ENCODE results near the gene AGAP1. TPM values are rescaled to one million over a fixed set of nuclear protein-coding genes. Genes with fewer than 3 reads are reported as not detected.

Gene AGAP1
- total RNA-seq, 1 experiment from 2014 or later: 56.4 TPM

- H3K27ac Mint-ChIP-seq (ENCODE audit: unreplicated experiment): no peak overlapping the region
- H3K27me3 Mint-ChIP-seq (ENCODE audit: unreplicated experiment): no peaks in the 10 kb centered on the region
- H3K36me3 Mint-ChIP-seq (ENCODE audit: insufficient read depth, unreplicated experiment): no peaks in the 10 kb centered on the region
- no peaks in the 10 kb centered on the region for H3K9me3 Mint-ChIP-seq (ENCODE audit: low read depth, unreplicated experiment)
- CTCF ChIA-PET: no interaction called here
- no peak for DNase-seq
- no peaks in the 10 kb centered on the region for H3K4me1 Mint-ChIP-seq (ENCODE audit: low read depth, unreplicated experiment)
- no peak overlapping the region for H3K4me3 Mint-ChIP-seq (ENCODE audit: low read depth, unreplicated experiment)
- intact Hi-C loops (cut with micrococcal nuclease; ENCODE audit: unreplicated experiment): no loop called here
- no TSS peak for BruUV-seq (replicated peaks)
- TF ChIP-seq, protein P1, sequence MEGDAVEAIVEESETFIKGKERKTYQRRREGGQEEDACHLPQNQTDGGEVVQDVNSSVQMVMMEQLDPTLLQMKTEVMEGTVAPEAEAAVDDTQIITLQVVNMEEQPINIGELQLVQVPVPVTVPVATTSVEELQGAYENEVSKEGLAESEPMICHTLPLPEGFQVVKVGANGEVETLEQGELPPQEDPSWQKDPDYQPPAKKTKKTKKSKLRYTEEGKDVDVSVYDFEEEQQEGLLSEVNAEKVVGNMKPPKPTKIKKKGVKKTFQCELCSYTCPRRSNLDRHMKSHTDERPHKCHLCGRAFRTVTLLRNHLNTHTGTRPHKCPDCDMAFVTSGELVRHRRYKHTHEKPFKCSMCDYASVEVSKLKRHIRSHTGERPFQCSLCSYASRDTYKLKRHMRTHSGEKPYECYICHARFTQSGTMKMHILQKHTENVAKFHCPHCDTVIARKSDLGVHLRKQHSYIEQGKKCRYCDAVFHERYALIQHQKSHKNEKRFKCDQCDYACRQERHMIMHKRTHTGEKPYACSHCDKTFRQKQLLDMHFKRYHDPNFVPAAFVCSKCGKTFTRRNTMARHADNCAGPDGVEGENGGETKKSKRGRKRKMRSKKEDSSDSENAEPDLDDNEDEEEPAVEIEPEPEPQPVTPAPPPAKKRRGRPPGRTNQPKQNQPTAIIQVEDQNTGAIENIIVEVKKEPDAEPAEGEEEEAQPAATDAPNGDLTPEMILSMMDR (IDR thresholded peaks at IDR 0.05; ENCODE audit: unreplicated experiment): no peak
Observed at GRCh38 chr2:235864302-235864701, 370.5 kb downstream of the AGAP1 start.

DNA sequence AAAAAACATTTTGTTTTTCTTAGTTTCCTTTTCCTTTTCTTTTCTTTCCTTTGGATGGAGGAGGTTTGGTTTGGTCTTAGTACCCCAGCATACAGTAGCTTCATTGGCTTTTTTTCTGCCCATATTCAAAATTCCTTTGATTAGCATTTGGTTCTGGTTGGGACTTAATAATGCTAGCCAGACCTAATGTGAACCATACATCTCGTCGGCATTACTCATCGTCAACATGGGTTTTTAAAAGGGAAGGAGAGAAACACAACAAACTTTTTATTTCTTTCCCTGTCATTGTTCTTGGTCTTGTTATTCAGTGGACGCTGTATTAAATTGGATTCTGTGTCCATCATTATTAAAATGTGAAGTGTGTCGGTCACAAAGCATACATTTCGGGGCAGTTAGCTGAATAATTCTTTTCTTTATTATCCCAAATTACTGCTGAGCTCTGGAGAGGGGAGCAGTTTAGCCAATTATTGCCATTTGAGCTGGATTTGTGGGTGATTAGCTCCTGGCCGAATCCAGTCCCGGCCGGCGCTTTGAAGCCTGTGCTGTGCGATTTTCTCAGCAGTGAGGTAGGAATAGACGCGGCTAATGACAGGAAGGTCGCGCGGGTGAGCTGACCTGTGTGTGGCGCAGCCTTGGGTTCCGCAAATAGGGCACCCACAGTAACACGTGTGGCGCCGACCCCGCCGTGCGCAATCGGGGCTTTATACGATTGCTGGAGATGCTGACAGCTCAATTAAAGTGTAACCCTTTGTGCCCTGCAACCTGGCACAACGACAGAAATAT is 371.1 kb downstream of the AGAP1 start:
- CTCF ChIA-PET: no interaction called here
- DNase-seq: no peak
- no peaks in the 10 kb centered on the region for H3K4me1 Mint-ChIP-seq (ENCODE audit: low read depth, unreplicated experiment)
- no TSS peak for BruUV-seq (replicated peaks)
- intact Hi-C loops (cut with micrococcal nuclease; ENCODE audit: unreplicated experiment): no loop called here
- TF ChIP-seq, protein P1 (IDR thresholded peaks at IDR 0.05; ENCODE audit: unreplicated experiment): no peak
- H3K9me3 Mint-ChIP-seq (ENCODE audit: low read depth, unreplicated experiment): no peaks in the 10 kb centered on the region
- H3K27me3 Mint-ChIP-seq (ENCODE audit: unreplicated experiment): no peaks in the 10 kb centered on the region
- no peak overlapping the region for H3K27ac Mint-ChIP-seq (ENCODE audit: unreplicated experiment)
- no peaks in the 10 kb centered on the region for H3K36me3 Mint-ChIP-seq (ENCODE audit: insufficient read depth, unreplicated experiment)
- H3K4me3 Mint-ChIP-seq (ENCODE audit: low read depth, unreplicated experiment): no peak overlapping the region

DNA sequence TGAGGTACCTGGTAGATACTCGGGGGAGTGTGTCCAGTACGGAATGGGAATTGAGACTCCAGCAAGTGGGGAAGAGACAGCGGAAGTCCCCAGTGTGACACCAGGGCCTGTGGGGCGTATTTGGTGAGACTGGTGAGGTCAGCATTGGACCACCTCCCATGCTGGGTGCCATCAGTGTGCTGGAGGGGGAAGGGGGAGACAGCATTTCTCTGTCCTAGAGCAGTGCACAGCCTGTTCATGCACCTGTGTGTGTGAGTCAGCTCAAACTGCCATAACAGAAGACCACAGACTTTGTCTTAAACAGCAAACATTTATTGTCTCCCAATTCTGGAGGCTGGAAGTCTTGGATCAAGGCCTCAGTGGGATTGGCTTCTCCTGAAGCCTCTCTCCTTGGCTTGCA is 372.5 kb downstream of the AGAP1 start:
- DNase-seq: no peak
- Mint-ChIP-seq H3K4me1 (ENCODE audit: low read depth, unreplicated experiment) (no peaks in the 10 kb centered on the region), H3K27me3 (ENCODE audit: unreplicated experiment) (no peaks in the 10 kb centered on the region), H3K9me3 (ENCODE audit: low read depth, unreplicated experiment) (peaks cover 3% of the 10 kb centered on the region), H3K27ac (ENCODE audit: unreplicated experiment) (no peak overlapping the region), H3K36me3 (ENCODE audit: insufficient read depth, unreplicated experiment) (no peaks in the 10 kb centered on the region), H3K4me3 (ENCODE audit: low read depth, unreplicated experiment) (no peak overlapping the region)
- intact Hi-C loops (cut with micrococcal nuclease; ENCODE audit: unreplicated experiment): no loop called here
- no TSS peak for BruUV-seq (replicated peaks)
- TF ChIP-seq, protein P1 (IDR thresholded peaks at IDR 0.05; ENCODE audit: unreplicated experiment): no peak
- CTCF ChIA-PET: no interaction called here

GRCh38 chr2:235868224-235868623 is 374.4 kb downstream of the AGAP1 start:
- CTCF ChIA-PET: no interaction called here
- BruUV-seq (replicated peaks): no TSS peak
- Mint-ChIP-seq H3K4me1 (ENCODE audit: low read depth, unreplicated experiment) (no peaks in the 10 kb centered on the region), H3K27me3 (ENCODE audit: unreplicated experiment) (no peaks in the 10 kb centered on the region), H3K27ac (ENCODE audit: unreplicated experiment) (no peak overlapping the region), H3K4me3 (ENCODE audit: low read depth, unreplicated experiment) (no peak overlapping the region), H3K36me3 (ENCODE audit: insufficient read depth, unreplicated experiment) (no peaks in the 10 kb centered on the region), H3K9me3 (ENCODE audit: low read depth, unreplicated experiment) (peaks cover 4% of the 10 kb centered on the region)
- TF ChIP-seq, protein P1 (IDR thresholded peaks at IDR 0.05; ENCODE audit: unreplicated experiment): no peak
- no peak for DNase-seq
- intact Hi-C loops (cut with micrococcal nuclease; ENCODE audit: unreplicated experiment): no loop called here

Measured in Calu3 (cell line).